H1 (cell line): ENCODE data around the gene SLC8A3. TPM values are rescaled to one million over a fixed set of nuclear protein-coding genes. Genes with fewer than 3 reads are reported as not detected.

Experiments used
- CTCF ChIA-PET: fragments of 300-600 bp; sonication (Branson Sonifier 250); formaldehyde crosslinking; loops from one replicate; lab custom pipeline; 2021; ENCODE audit not compliant: partially characterized antibody; lab: Charles Lee
- POLR2A ChIA-PET: fragments of 300-600 bp; sonication (Branson Sonifier 250); formaldehyde crosslinking; loops from one replicate; lab custom pipeline; 2021; ENCODE audit warnings: inconsistent platforms; ENCODE audit not compliant: partially characterized antibody; lab: Charles Lee
- DNase-seq, 2 experiments: peaks; one replicate each; pipeline versions ENCODE4 v3.0.0 to v3.0.0-alpha.2; 2010 to 2022; ENCODE audit warnings: low spot score in 2 of 2, low read depth in 1 of 2, mixed read lengths in 1 of 2
- FAIRE-seq: peaks from 2 replicates; lab custom pipeline; 2011; peaks lifted over from hg19 to GRCh38; lab: Jason Lieb, UNC
- H2AFZ ChIP-seq: 2 replicates; pipeline ENCODE4 v1.8.1; 2012; ENCODE audit warnings: low read length, inconsistent platforms
- H2AK5ac ChIP-seq: 2 replicates; pipeline ENCODE4 v1.6.1; 2013; ENCODE audit warnings: low read depth, low read length
- H2BK120ac ChIP-seq: replicated peaks from 2 replicates; pipeline ENCODE3; 2013; ENCODE audit warnings: low read depth, low read length, inconsistent platforms
- H2BK12ac ChIP-seq: 2 replicates; pipeline ENCODE4 v1.6.1; 2013; ENCODE audit warnings: low read depth, low read length
- H2BK15ac ChIP-seq: 2 replicates; pipeline ENCODE4 v1.6.1; 2013; ENCODE audit warnings: low read length
- H2BK20ac ChIP-seq: 2 replicates; pipeline ENCODE4 v1.6.1; 2013; ENCODE audit warnings: low read length
- H2BK5ac ChIP-seq: 2 replicates; pipeline ENCODE4 v1.6.1; 2013; ENCODE audit warnings: low read depth, low read length
- H3K14ac ChIP-seq: 2 replicates; pipeline ENCODE4 v1.6.1; 2013; ENCODE audit warnings: inconsistent platforms; ENCODE audit not compliant: insufficient read length
- H3K18ac ChIP-seq: 2 replicates; pipeline ENCODE4 v1.6.1; 2013; ENCODE audit warnings: low read length; ENCODE audit errors: extremely low read depth
- H3K23ac ChIP-seq: 2 replicates; pipeline ENCODE4 v1.6.1; 2013; ENCODE audit warnings: inconsistent platforms; ENCODE audit not compliant: insufficient read length
- H3K23me2 ChIP-seq: 2 replicates; pipeline ENCODE4 v1.6.1; 2013; ENCODE audit warnings: low read depth, low read length
- H3K27ac ChIP-seq: 2 replicates; pipeline ENCODE4 v1.6.1; 2011; ENCODE audit warnings: low read depth, low read length, inconsistent platforms
- H3K27me3 ChIP-seq, 4 experiments: replicated peaks in 1 of 4; 1 replicate in 1 of 4; 2 replicates in 3 of 4; pipeline versions ENCODE4 v1.6.1 to v1.8.1; 2011 to 2013; ENCODE audit warnings: low read length in 3 of 4, mild to moderate bottlenecking in 3 of 4, inconsistent platforms in 2 of 4, mixed read lengths in 2 of 4, moderate library complexity in 1 of 4; ENCODE audit not compliant: control insufficient read depth in 3 of 4, insufficient read depth in 3 of 4; ENCODE audit errors: extremely low read depth in 1 of 4
- H3K36me3 ChIP-seq, 4 experiments: 2 replicates each; pipeline versions ENCODE4 v1.6.1 to v1.8.1; 2011 to 2013; ENCODE audit warnings: mild to moderate bottlenecking in 4 of 4, low read length in 3 of 4, moderate library complexity in 2 of 4, control low read depth in 1 of 4, inconsistent platforms in 1 of 4; ENCODE audit not compliant: insufficient read depth in 4 of 4, control insufficient read depth in 2 of 4
- H3K4ac ChIP-seq: replicated peaks from 2 replicates; pipeline ENCODE3; 2013; ENCODE audit warnings: low read length, low read depth, mixed read lengths, inconsistent platforms; ENCODE audit not compliant: insufficient read length
- H3K4me1 ChIP-seq, 4 experiments: replicated peaks in 1 of 4; 1 replicate in 1 of 4; 2 replicates in 3 of 4; pipeline versions ENCODE4 v1.6.1 to v1.8.1; 2011 to 2013; ENCODE audit warnings: low read length in 3 of 4, inconsistent platforms in 2 of 4, mixed read lengths in 1 of 4; ENCODE audit not compliant: insufficient read depth in 4 of 4, control insufficient read depth in 3 of 4
- H3K4me2 ChIP-seq, 2 experiments: 2 replicates each; pipeline versions ENCODE4 v1.6.1 to v1.8.1; 2011 to 2013; ENCODE audit warnings: low read depth in 2 of 2, low read length in 2 of 2, control low read depth in 1 of 2, inconsistent platforms in 1 of 2, mild to moderate bottlenecking in 1 of 2; ENCODE audit not compliant: insufficient read depth in 1 of 2
- H3K4me3 ChIP-seq, 4 experiments: fragments of 200-600, 300-600 bp in 1 of 4; sonication (generic), shearing (Covaris generic), sonication (Bioruptor Twin) in 1 of 4; 2 replicates each; pipeline versions ENCODE4 v1.5.1 to v1.8.1; 2011 to 2016; ENCODE audit warnings: low read length in 4 of 4, low read depth in 3 of 4, control low read depth in 2 of 4, inconsistent platforms in 2 of 4, mild to moderate bottlenecking in 2 of 4, mixed read lengths in 1 of 4, moderate library complexity in 1 of 4; ENCODE audit not compliant: insufficient read depth in 2 of 4; ENCODE audit errors: extremely low read depth in 1 of 4
- H3K56ac ChIP-seq: replicated peaks from 2 replicates; pipeline ENCODE3; 2013; ENCODE audit warnings: low read depth, mild to moderate bottlenecking, mixed read lengths, low read length, inconsistent platforms; ENCODE audit not compliant: insufficient read length
- H3K79me1 ChIP-seq: 2 replicates; pipeline ENCODE4 v1.6.1; 2013; ENCODE audit warnings: low read depth, low read length, control low read depth
- H3K79me2 ChIP-seq, 2 experiments: 2 replicates each; pipeline versions ENCODE4 v1.6.1 to v1.8.1; 2012 to 2013; ENCODE audit warnings: low read length in 2 of 2, mild to moderate bottlenecking in 2 of 2, inconsistent platforms in 1 of 2; ENCODE audit not compliant: insufficient read depth in 2 of 2, control insufficient read depth in 1 of 2
- H3K9ac ChIP-seq, 4 experiments: replicated peaks in 1 of 4; 1 replicate in 1 of 4; 2 replicates in 3 of 4; pipeline versions ENCODE4 v1.6.1 to v1.8.1; 2011 to 2013; ENCODE audit warnings: low read depth in 3 of 4, low read length in 3 of 4, control low read depth in 2 of 4, mild to moderate bottlenecking in 2 of 4, moderate library complexity in 2 of 4, inconsistent platforms in 1 of 4; ENCODE audit errors: extremely low read depth in 1 of 4
- H3K9me3 ChIP-seq, 2 experiments: 2 replicates each; pipeline versions ENCODE4 v1.6.1 to v1.8.1; 2012 to 2013; ENCODE audit warnings: mild to moderate bottlenecking in 2 of 2, moderate library complexity in 2 of 2, control low read depth in 1 of 2, inconsistent platforms in 1 of 2, low read depth in 1 of 2, low read length in 1 of 2, mixed read lengths in 1 of 2; ENCODE audit not compliant: insufficient read depth in 2 of 2
- H4K20me1 ChIP-seq, 2 experiments: replicated peaks in 1 of 2; 2 replicates each; pipeline versions ENCODE3 to v1.8.1; 2011 to 2013; ENCODE audit warnings: inconsistent platforms in 2 of 2, low read length in 2 of 2, mild to moderate bottlenecking in 1 of 2; ENCODE audit not compliant: insufficient read depth in 2 of 2, control insufficient read depth in 1 of 2
- H4K5ac ChIP-seq: 2 replicates; pipeline ENCODE4 v1.6.1; 2013; ENCODE audit warnings: low read length, low read depth, mixed read lengths, inconsistent platforms; ENCODE audit not compliant: insufficient read length
- H4K8ac ChIP-seq: 2 replicates; pipeline ENCODE4 v1.8.0; 2013; ENCODE audit warnings: mild to moderate bottlenecking, moderate library complexity, low read length, inconsistent platforms; ENCODE audit not compliant: insufficient read depth; ENCODE audit errors: extremely low read depth
- H4K91ac ChIP-seq: replicated peaks from 2 replicates; pipeline ENCODE3; 2013; ENCODE audit warnings: low read length, mixed read lengths, inconsistent platforms; ENCODE audit not compliant: insufficient read length
- CBX8 ChIP-seq: fragments of 300-800, 300-1000 bp; sonication (generic); IDR thresholded peaks from 2 replicates; pipeline ENCODE4 v1.7.1; 2016; ENCODE audit warnings: low read depth, low read length, borderline replicate concordance
- JUND ChIP-seq: IDR thresholded peaks from 2 replicates; pipeline ENCODE4 v1.6.1; 2011; ENCODE audit warnings: mild to moderate bottlenecking, improper control_type of control experiment, low read length
- SAP30 ChIP-seq: fragments of 300-600 bp; sonication (generic); IDR thresholded peaks from 2 replicates; pipeline ENCODE4 v1.7.1; 2012; ENCODE audit warnings: low read length, moderate library complexity, mild to moderate bottlenecking, inconsistent platforms; ENCODE audit not compliant: insufficient read depth, insufficient replicate concordance
- SP2 ChIP-seq: IDR thresholded peaks from 2 replicates; pipeline ENCODE4 v1.6.1; 2012; ENCODE audit warnings: mild to moderate bottlenecking, low read length, inconsistent platforms
- WGBS, 2 experiments: shearing (Covaris generic) in 1 of 2; methylation state at CpG; one replicate each; pipeline versions ENCODE4 v1.1.6 to v1.1.7; 2013 to 2015; ENCODE audit warnings: low lambda C conversion rate in 2 of 2, mixed read lengths in 2 of 2, inconsistent platforms in 1 of 2, low coverage in 1 of 2, missing lambda C conversion rate in 1 of 2; ENCODE audit not compliant: insufficient replicate concordance in 2 of 2, insufficient coverage in 1 of 2, insufficient read length in 1 of 2; ENCODE audit errors: extremely low coverage in 1 of 2, missing lambda C conversion rate in 1 of 2; 5-methylcytosine and 5-hydroxymethylcytosine counted together
- polyA plus RNA-seq, 7 experiments: library from polyadenylated mRNA; depleted of rRNA in 3 of 7; stranded (reverse) in 5 of 7; unstranded in 2 of 7; fragments of >200 nt in 5 of 7; fragments of 200-250 nt in 2 of 7; gene quantifications; 1 replicate in 5 of 7; 2 replicates in 1 of 7; 4 replicates in 1 of 7; pipeline versions ENCODE4 v1.2.1 to v1.2.3, GENCODE V29; 2011 to 2013; ENCODE audit warnings: missing spikeins in 2 of 7, mixed read lengths in 2 of 7
- total RNA-seq: library from RNA; stranded (reverse); fragmentation: NEBNext Ultra II Directional; extraction: Animal tissue kit (Norgen Biotek cat#: 25700); gene quantifications from 2 replicates; pipeline ENCODE4 v1.2.1, GENCODE V29; 2021

Gene SLC8A3
- total and polyA plus RNA-seq, 2 of the 8 experiments (the other 6 are each of a cell fraction or from before 2014, with no cell fraction given), result 0.38 to 1.1 TPM

- Histone ChIP-seq H3K18ac (no peak overlapping the region), H3K23ac (no peak overlapping the region), H2AK5ac (no peak overlapping the region), H2BK120ac (peak overlapping the region; percentile 29), H2BK15ac (no peak overlapping the region), H3K36me3 (no peaks in the 10 kb centered on the region), H3K4me3 (no peak overlapping the region), H4K5ac (no peak overlapping the region), H3K9me3 (no peaks in the 10 kb centered on the region), H3K9ac (no peak overlapping the region), H4K8ac (no peak overlapping the region), H3K79me1 (no peaks in the 10 kb centered on the region), H4K20me1 (no peaks in the 10 kb centered on the region), H2BK20ac (no peak overlapping the region), H3K79me2 (no peaks in the 10 kb centered on the region), H4K91ac (no peak overlapping the region), H3K4me2 (no peak overlapping the region), H3K56ac (no peak overlapping the region), H2BK5ac (no peak overlapping the region; the same call in 1 of the 2 replicates), H3K23me2 (no peaks in the 10 kb centered on the region), H2BK12ac (no peak overlapping the region), H3K27me3 (no peaks in the 10 kb centered on the region), H3K14ac (no peak overlapping the region), H2AFZ (no peak overlapping the region), H3K4ac (no peak overlapping the region), H3K27ac (no peak overlapping the region), H3K4me1 (peaks cover 0 to 11% (median 5%) of the 10 kb centered on the region in 4 experiments; a peak in 3 of 7 replicates)
- POLR2A ChIA-PET, result no interaction called here
- DNase-seq, result no peak
- WGBS, 2 experiments, result 88% methylated on average over 6 of the region's 6 CpGs; no CpG with 5 or more reads in 1 of the 2 experiments
- CTCF ChIA-PET, result interaction anchor here (0.8 to 5.4 kb wide), 13 partner anchors 10 to 429 kb away, joined by 3 to 37 read pairs (median 6); partner anchors contain the start of gene SMOC1
- no peak for FAIRE-seq
- TF ChIP-seq SP2 (no peak), JUND (no peak), SAP30 (no peak), CBX8 (no peak)
Measured at GRCh38 chr14:70011098-70011497, 177.7 kb downstream of the SLC8A3 start.
